HepG2 (cell line): Measurements from ENCODE around the gene CCRL2. TPM values are rescaled to one million over a fixed set of nuclear protein-coding genes. Genes with fewer than 3 reads are reported as not detected.

ENCODE experiments used
- ATAC-seq: fragments of 200-7000 bp; cut with Tn5 transposase; 3 replicates; pipeline ENCODE4 v1.9.1; 2020; ENCODE audit warnings: mild to moderate bottlenecking, moderate library complexity
- BruUV-seq: library from RNA; stranded (reverse); fragments of 400-500 nt; replicated peaks from 2 replicates; lab custom pipeline; 2021; lab: Mats Ljungman, UMichigan
- CTCF ChIA-PET: fragments of 300-600 bp; formaldehyde crosslinking; extraction: SDS; loops from one replicate; lab custom pipeline; 2021; ENCODE audit warnings: low total read pairs, inconsistent platforms, low intra/inter-chr PET ratio; lab: Yijun Ruan, JAX
- POLR2A ChIA-PET: fragments of 350-600 bp; sonication (Branson Sonifier 250); formaldehyde crosslinking; loops from one replicate; lab custom pipeline; 2020; ENCODE audit warnings: antibody characterized with exemption, inconsistent platforms; lab: Yijun Ruan, JAX
- DNase-seq: peaks from one replicate; pipeline ENCODE4 v3.0.0-alpha.2; 2015; ENCODE audit warnings: low spot score
- FAIRE-seq: peaks from 3 replicates; lab custom pipeline; 2011; peaks lifted over from hg19 to GRCh38; lab: Jason Lieb, UNC
- H2AFZ ChIP-seq: one replicate; pipeline ENCODE4 v1.6.1; 2011; ENCODE audit warnings: low read length, inconsistent platforms
- H3K27ac ChIP-seq: fragments of 300-600 bp; 3 replicates; pipeline ENCODE4 v1.8.0; 2011; ENCODE audit warnings: mixed run types, mild to moderate bottlenecking, mixed read lengths, low read length, inconsistent platforms; ENCODE audit not compliant: insufficient read depth; ENCODE audit errors: extremely low read length
- H3K27me3 ChIP-seq, 2 experiments: fragments of 200-600 bp in 1 of 2; 2 replicates in 1 of 2; 3 replicates in 1 of 2; pipeline versions ENCODE4 v1.6.0 to v1.8.0; 2011; ENCODE audit warnings: low read length in 2 of 2, mild to moderate bottlenecking in 2 of 2, moderate library complexity in 2 of 2, inconsistent platforms in 1 of 2; ENCODE audit not compliant: insufficient read depth in 2 of 2, control insufficient read depth in 1 of 2
- H3K36me3 ChIP-seq, 2 experiments: fragments of 200-600 bp in 1 of 2; replicated peaks in 1 of 2; 2 replicates in 1 of 2; 3 replicates in 1 of 2; pipeline versions ENCODE4 v1.5.1 to v1.8.0; 2011; ENCODE audit warnings: low read length in 2 of 2, inconsistent platforms in 1 of 2; ENCODE audit not compliant: insufficient read depth in 2 of 2, control insufficient read depth in 1 of 2
- H3K4me1 ChIP-seq: 2 replicates; pipeline ENCODE4 v1.5.1; 2012; ENCODE audit warnings: low read length, inconsistent platforms; ENCODE audit not compliant: insufficient read depth
- H3K4me2 ChIP-seq: 2 replicates; pipeline ENCODE4 v1.6.0; 2011; ENCODE audit warnings: low read depth, low read length, inconsistent platforms
- H3K4me3 ChIP-seq, 3 experiments: fragments of 200-600 bp in 1 of 3; sonication (generic), shearing (Covaris generic) in 1 of 3; replicated peaks in 1 of 3; 2 replicates each; pipeline ENCODE4 v1.5.1; 2011 to 2016; ENCODE audit warnings: low read length in 3 of 3, inconsistent platforms in 2 of 3, low read depth in 2 of 3, mild to moderate bottlenecking in 2 of 3, control low read depth in 1 of 3, mixed read lengths in 1 of 3; ENCODE audit not compliant: insufficient read depth in 1 of 3
- H3K79me2 ChIP-seq: one replicate; pipeline ENCODE4 v1.6.1; 2011; ENCODE audit warnings: low read length, inconsistent platforms; ENCODE audit not compliant: insufficient read depth
- H3K9ac ChIP-seq: 2 replicates; pipeline ENCODE4 v1.6.0; 2011; ENCODE audit warnings: mild to moderate bottlenecking, low read depth, low read length, inconsistent platforms; ENCODE audit not compliant: insufficient read depth
- H3K9me3 ChIP-seq: 2 replicates; pipeline ENCODE4 v1.5.1; 2012; ENCODE audit warnings: mild to moderate bottlenecking, low read length
- H4K20me1 ChIP-seq: 2 replicates; pipeline ENCODE4 v1.6.0; 2011; ENCODE audit warnings: inconsistent platforms, mild to moderate bottlenecking, low read length, moderate library complexity; ENCODE audit not compliant: insufficient read depth
- HOXA7 ChIP-seq: sonication (generic); formaldehyde crosslinking; IDR thresholded peaks from 2 replicates; pipeline ENCODE4 v1.8.1; 2022; ENCODE audit warnings: mild to moderate bottlenecking, missing genetic modification reagents, moderate library complexity
- MED13 ChIP-seq: sonication (generic); formaldehyde crosslinking; IDR thresholded peaks from 2 replicates; pipeline ENCODE4 v1.5.0; 2020; ENCODE audit warnings: missing genetic modification reagents
- STAG1 ChIP-seq: sonication (generic); formaldehyde crosslinking; IDR thresholded peaks from 2 replicates; pipeline ENCODE4 v1.4.0; 2020; ENCODE audit warnings: missing genetic modification reagents
- TRIM24 ChIP-seq: sonication (generic); formaldehyde crosslinking; IDR thresholded peaks from 2 replicates; pipeline ENCODE4 v1.8.0; 2022; ENCODE audit warnings: mild to moderate bottlenecking, missing genetic modification reagents
- ZNF143 ChIP-seq: sonication (generic); formaldehyde crosslinking; IDR thresholded peaks from 2 replicates; pipeline ENCODE4 v1.4.0; 2020; ENCODE audit warnings: missing genetic modification reagents
- ZNF207 ChIP-seq: fragments of 450-650 bp; IDR thresholded peaks from 2 replicates; pipeline ENCODE4 v1.6.1; 2016; ENCODE audit warnings: antibody characterized with exemption, borderline replicate concordance
- ZNF615 ChIP-seq: sonication (generic); formaldehyde crosslinking; IDR thresholded peaks from 2 replicates; pipeline ENCODE4 v1.5.0; 2020; ENCODE audit warnings: mild to moderate bottlenecking, missing genetic modification reagents, borderline replicate concordance
- ZNF672 ChIP-seq: sonication (generic); formaldehyde crosslinking; IDR thresholded peaks from 2 replicates; pipeline ENCODE4 v1.8.1; 2022; ENCODE audit warnings: missing genetic modification reagents
- ZSCAN31 ChIP-seq: sonication (generic); formaldehyde crosslinking; IDR thresholded peaks from 2 replicates; pipeline ENCODE4 v1.5.0; 2020; ENCODE audit warnings: low read depth, mild to moderate bottlenecking, missing genetic modification reagents
- WGBS: methylation state at CpG from one replicate; pipeline ENCODE4 v1.1.6; 2017; ENCODE audit warnings: low lambda C conversion rate; 5-methylcytosine and 5-hydroxymethylcytosine counted together
- in situ Hi-C: cut with HindIII; loops from 2 replicates; pipeline ENCODE4 v1.10.0; 2017; ENCODE audit warnings: low pct_unique_long_range_greater_than_20kb; ENCODE audit not compliant: extremely low pct_ligation_motif_present
- intact Hi-C: fragments of 100-400 bp; cut with micrococcal nuclease; formaldehyde crosslinking; loops from one replicate; pipeline ENCODE4 v1.10.0; 2022; ENCODE audit not compliant: unreplicated experiment
- polyA plus RNA-seq, 8 experiments: library from polyadenylated mRNA; depleted of rRNA in 3 of 8; stranded (reverse) in 7 of 8; unstranded in 1 of 8; fragments of >200 nt; fragmentation: Illumina TruSeq in 4 of 8; extraction: Trizol in 4 of 8; gene quantifications; 2 replicates each; pipeline versions ENCODE4 v1.2.1 to v1.2.3, GENCODE V29; 2011 to 2016; ENCODE audit warnings: low read depth in 4 of 8, missing spikeins in 1 of 8, mixed read lengths in 1 of 8; ENCODE audit not compliant: insufficient read depth in 1 of 8
- total RNA-seq, 5 experiments: library from RNA; depleted of rRNA; stranded (reverse); fragments of >200 nt; fragmentation: Illumina TruSeq; extraction: Trizol; gene quantifications; 2 replicates each; pipeline ENCODE4 v1.2.3, GENCODE V29; 2016; ENCODE audit warnings: low read depth in 1 of 5
- TF ChIP-seq, protein P1 (sequence below): sonication (generic); formaldehyde crosslinking; IDR thresholded peaks from 2 replicates; pipeline ENCODE4 v1.5.0; 2020; ENCODE audit warnings: mild to moderate bottlenecking, missing genetic modification reagents, moderate library complexity
- TF ChIP-seq, protein P2 (sequence below): sonication (generic); formaldehyde crosslinking; IDR thresholded peaks from 2 replicates; pipeline ENCODE4 v1.4.0; 2020; ENCODE audit warnings: mild to moderate bottlenecking, missing genetic modification reagents

The CCRL2 gene
- total and polyA plus RNA-seq, 2 of the 13 experiments (the other 11 are each of a cell fraction or from before 2014, with no cell fraction given) = not detected

DNA sequence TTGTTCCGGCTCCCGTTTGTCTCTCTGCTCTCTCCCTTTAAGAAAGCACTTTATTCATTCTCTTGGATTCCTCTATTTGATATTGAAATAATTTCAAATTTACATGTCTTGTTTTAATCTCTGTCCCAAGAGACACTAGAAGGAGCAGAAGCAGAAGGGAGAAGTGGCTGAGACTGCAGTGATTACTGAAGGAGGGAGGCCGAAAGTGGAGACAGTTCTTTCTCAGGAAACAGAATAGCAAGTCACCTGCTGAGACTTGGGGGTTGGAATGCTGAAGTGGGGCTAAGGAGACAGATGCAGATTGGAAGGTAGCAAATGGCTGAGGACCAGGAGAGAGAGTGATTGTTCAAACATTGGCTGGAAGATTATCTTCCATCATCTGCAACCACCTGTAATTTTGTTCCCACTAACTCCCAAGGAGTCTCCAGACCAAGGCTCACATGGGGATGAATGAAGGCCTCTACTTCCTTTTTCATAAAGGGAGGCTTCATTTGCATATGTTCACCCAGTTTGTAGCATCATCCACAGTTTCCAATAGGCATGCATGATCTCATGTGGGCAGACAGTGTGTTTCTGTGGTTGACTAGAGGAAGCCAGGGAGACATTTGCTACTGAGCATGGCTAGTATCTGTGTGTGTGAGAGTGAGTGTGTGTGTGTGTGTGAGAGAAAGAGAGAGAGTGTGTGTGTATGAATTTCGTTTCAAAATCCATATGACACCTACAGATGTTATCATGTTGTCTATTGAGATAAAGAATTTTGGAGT is 33.7 kb downstream of the CCRL2 start:
- Histone ChIP-seq H2AFZ (no peak overlapping the region), H3K4me2 (no peak overlapping the region), H3K79me2 (no peaks in the 10 kb centered on the region), H3K9ac (no peak overlapping the region), H3K4me3 (no peak overlapping the region), H3K36me3 (no peaks in the 10 kb centered on the region), H4K20me1 (no peaks in the 10 kb centered on the region), H3K9me3 (no peaks in the 10 kb centered on the region), H3K4me1 (no peaks in the 10 kb centered on the region), H3K27ac (no peak overlapping the region), H3K27me3 (no peaks in the 10 kb centered on the region)
- 44% methylated on average over 4 of the region's 4 CpGs for WGBS
- FAIRE-seq (no peak), DNase-seq (no peak), ATAC-seq (no peak)
- POLR2A ChIA-PET = no interaction called here
- intact Hi-C loops (no loop called here), in situ Hi-C loops (no loop called here)
- no TSS peak for BruUV-seq
- TF ChIP-seq ZNF143 (CRISPR knock-in tag) (no peak), ZSCAN31 (no peak), HOXA7 (no peak)
- TF ChIP-seq, all 625 proteins: peak for 0
- CTCF ChIA-PET = no interaction called here

DNA sequence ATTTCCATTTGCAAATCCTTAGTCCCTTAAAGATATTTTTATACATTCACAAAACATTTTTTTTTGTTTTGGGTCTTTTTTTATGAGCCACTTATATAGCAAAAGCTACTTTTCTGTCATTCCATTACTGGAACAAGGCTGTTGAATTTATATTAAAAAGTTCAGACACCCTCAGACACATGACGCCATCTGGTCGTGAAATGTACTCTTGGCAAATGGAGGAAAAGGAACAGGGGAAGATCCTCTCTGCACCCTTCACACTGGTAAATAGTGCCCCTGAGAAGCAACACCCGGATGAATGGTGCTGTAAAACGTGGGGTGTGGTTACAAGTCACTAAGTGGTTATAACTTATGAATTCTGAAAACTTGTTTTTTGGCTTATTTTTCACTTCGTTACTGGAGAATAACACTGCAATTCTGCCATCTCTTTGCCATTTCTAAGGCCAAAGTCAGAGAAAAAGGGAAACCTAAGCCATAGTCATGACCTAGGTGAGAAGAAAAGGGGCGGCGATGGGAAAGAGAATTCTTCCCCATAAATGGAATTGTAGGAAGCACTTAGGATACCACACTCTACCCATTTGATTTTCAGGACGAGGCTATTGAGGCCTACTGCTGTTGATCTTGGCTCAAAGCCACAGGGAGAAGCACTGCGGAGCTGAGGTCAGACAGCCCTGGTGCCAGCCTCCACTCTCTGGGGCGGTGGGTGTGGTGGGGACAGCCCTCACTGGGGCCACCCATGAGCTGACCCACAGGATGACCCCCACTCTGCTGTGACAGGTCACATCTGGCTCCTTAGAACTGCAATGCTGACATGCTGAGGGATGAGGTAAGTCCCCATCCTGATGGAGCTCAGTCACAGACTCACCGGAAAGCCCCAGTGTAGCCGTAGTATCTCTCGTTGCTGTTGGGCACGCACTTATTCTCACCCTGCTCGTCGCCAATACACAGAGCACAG is 35.8 kb downstream of the CCRL2 start:
- intact Hi-C loops = no loop called here
- Histone ChIP-seq H2AFZ (no peak overlapping the region), H4K20me1 (no peaks in the 10 kb centered on the region), H3K4me2 (no peak overlapping the region), H3K36me3 (no peaks in the 10 kb centered on the region), H3K9ac (no peak overlapping the region), H3K9me3 (no peaks in the 10 kb centered on the region), H3K27me3 (no peaks in the 10 kb centered on the region), H3K4me1 (no peaks in the 10 kb centered on the region), H3K79me2 (no peaks in the 10 kb centered on the region), H3K4me3 (no peak overlapping the region), H3K27ac (no peak overlapping the region)
- in situ Hi-C loops = no loop called here
- ChIA-PET POLR2A (no interaction called here), CTCF (interaction anchor here (0.6 kb wide), 1 partner anchor 75 kb away, joined by 3 read pairs; no protein-coding TSS in a partner anchor)
- FAIRE-seq (no peak), DNase-seq (peak; percentile 10), ATAC-seq (0 out of 3 replicates have a peak, but pooled peaks have one; percentile 37)
- no TSS peak for BruUV-seq
- WGBS = 21% methylated on average over 8 of the region's 16 CpGs
- TF ChIP-seq MED13 (CRISPR knock-in tag) (no peak), ZNF207 (no peak), TRIM24 (CRISPR knock-in tag) (no peak), ZNF615 (CRISPR knock-in tag) (no peak), ZNF672 (CRISPR knock-in tag) (no peak), STAG1 (CRISPR knock-in tag) (peak; percentile 33; the same call in 1 of the 2 replicates)
- TF ChIP-seq, protein P1, sequence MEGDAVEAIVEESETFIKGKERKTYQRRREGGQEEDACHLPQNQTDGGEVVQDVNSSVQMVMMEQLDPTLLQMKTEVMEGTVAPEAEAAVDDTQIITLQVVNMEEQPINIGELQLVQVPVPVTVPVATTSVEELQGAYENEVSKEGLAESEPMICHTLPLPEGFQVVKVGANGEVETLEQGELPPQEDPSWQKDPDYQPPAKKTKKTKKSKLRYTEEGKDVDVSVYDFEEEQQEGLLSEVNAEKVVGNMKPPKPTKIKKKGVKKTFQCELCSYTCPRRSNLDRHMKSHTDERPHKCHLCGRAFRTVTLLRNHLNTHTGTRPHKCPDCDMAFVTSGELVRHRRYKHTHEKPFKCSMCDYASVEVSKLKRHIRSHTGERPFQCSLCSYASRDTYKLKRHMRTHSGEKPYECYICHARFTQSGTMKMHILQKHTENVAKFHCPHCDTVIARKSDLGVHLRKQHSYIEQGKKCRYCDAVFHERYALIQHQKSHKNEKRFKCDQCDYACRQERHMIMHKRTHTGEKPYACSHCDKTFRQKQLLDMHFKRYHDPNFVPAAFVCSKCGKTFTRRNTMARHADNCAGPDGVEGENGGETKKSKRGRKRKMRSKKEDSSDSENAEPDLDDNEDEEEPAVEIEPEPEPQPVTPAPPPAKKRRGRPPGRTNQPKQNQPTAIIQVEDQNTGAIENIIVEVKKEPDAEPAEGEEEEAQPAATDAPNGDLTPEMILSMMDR (CRISPR knock-in tag) = peak; percentile 54
- TF ChIP-seq, protein P2, sequence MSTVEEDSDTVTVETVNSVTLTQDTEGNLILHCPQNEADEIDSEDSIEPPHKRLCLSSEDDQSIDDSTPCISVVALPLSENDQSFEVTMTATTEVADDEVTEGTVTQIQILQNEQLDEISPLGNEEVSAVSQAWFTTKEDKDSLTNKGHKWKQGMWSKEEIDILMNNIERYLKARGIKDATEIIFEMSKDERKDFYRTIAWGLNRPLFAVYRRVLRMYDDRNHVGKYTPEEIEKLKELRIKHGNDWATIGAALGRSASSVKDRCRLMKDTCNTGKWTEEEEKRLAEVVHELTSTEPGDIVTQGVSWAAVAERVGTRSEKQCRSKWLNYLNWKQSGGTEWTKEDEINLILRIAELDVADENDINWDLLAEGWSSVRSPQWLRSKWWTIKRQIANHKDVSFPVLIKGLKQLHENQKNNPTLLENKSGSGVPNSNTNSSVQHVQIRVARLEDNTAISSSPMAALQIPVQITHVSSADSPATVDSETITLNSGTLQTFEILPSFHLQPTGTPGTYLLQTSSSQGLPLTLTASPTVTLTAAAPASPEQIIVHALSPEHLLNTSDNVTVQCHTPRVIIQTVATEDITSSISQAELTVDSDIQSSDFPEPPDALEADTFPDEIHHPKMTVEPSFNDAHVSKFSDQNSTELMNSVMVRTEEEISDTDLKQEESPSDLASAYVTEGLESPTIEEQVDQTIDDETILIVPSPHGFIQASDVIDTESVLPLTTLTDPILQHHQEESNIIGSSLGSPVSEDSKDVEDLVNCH (CRISPR knock-in tag) = no peak
